Activated CD4-positive, alpha-beta T cell treated with anti-CD3 and anti-CD28 coated beads, Interleukin-2, amount 50 U/mL, for 4 hours (primary cell): ENCODE data around the gene FATE1.

Source experiments
- DNase-seq, 2 experiments: peaks; one replicate each; pipeline ENCODE4 v3.0.0-alpha.2; 2020

Gene FATE1

GRCh38 chrX:151745651-151746050 is 29.8 kb downstream of the FATE1 start:
- DNase-seq, result no peak

GRCh38 chrX:151746502-151746901 is 30.7 kb downstream of the FATE1 start:
- DNase-seq, result no peak

GRCh38 chrX:151750511-151750910 is 34.7 kb downstream of the FATE1 start:
- no peak for DNase-seq

- no peak for DNase-seq
These were observed 37.0 kb downstream of the FATE1 start for GRCh38 chrX:151752847-151753246.

- no peak for DNase-seq
These were observed 37.6 kb downstream of the FATE1 start for GRCh38 chrX:151753313-151754046.

GRCh38 chrX:151754047-151754429 is 38.2 kb downstream of the FATE1 start:
- DNase-seq, result no peak

GRCh38 chrX:151754641-151755215 is 38.9 kb downstream of the FATE1 start:
- DNase-seq, result no peak

GRCh38 chrX:151759041-151759708 is 43.3 kb downstream of the FATE1 start:
- no peak for DNase-seq

- DNase-seq, result no peak
These were observed 47.0 kb downstream of the FATE1 start for GRCh38 chrX:151762802-151763201.

- DNase-seq, result no peak
These were observed 47.9 kb downstream of the FATE1 start for GRCh38 chrX:151763711-151764110.

GRCh38 chrX:151765026-151765425 is 49.2 kb downstream of the FATE1 start:
- no peak for DNase-seq

- DNase-seq, result no peak
These were observed 55.9 kb downstream of the FATE1 start for GRCh38 chrX:151771726-151772125.
